ENCODE measurements around the gene LRPAP1.

The LRPAP1 gene

DNA sequence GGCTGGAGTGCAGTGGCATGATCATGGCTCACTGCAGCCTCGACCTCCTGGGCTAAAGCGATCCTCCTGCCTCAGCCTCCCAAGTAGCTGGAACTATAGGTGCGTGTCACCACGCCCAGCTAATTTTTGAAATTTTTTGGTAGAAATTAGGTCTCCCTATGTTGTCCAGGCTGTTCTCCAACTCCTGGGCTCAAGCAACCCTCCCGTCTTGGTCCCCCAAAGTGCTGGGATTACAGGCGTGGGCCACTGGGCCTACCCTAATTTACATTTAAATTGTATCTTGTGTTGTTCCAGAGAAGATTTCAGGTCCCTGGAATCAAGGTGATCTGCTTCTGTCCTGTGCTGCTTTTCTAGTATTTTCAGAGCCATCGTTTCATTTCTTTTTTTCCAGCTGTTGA, 1.2 kb upstream of the LRPAP1 start:
- Histone ChIP-seq H3K36me3 (ENCODE audit: insufficient read depth, low read length) (no peaks in the 10 kb centered on the region), H3F3A (ENCODE audit: insufficient read depth, low read length) (no peaks in the 10 kb centered on the region), H4K20me1 (ENCODE audit: insufficient read depth, low read length) (no peaks in the 10 kb centered on the region), H3K27me3 (ENCODE audit: insufficient read depth, low read length) (no peaks in the 10 kb centered on the region), H3K4me1 (ENCODE audit: insufficient read depth, low read length, severe bottlenecking) (peaks cover 12% of the 10 kb centered on the region), H3K9me2 (ENCODE audit: low read depth, low read length) (no peaks in the 10 kb centered on the region), H3K79me2 (ENCODE audit: insufficient read depth, low read length) (no peaks in the 10 kb centered on the region), H3K27ac (ENCODE audit: low read depth, low read length, poor library complexity, severe bottlenecking) (no peak overlapping the region), H3K4me3 (ENCODE audit: low read depth, low read length, poor library complexity, severe bottlenecking) (no peak overlapping the region), H3K9me3 (ENCODE audit: low read length) (no peaks in the 10 kb centered on the region), H3K4me2 (ENCODE audit: low read length) (no peak overlapping the region), H2AFZ (ENCODE audit: low read length) (no peak overlapping the region), H3K9ac (ENCODE audit: low read length) (no peak overlapping the region)
- TF ChIP-seq EZH2 (IDR thresholded peaks at IDR 0.05; ENCODE audit: borderline replicate concordance, low read length), result no peak
- TF ChIP-seq, protein P1, sequence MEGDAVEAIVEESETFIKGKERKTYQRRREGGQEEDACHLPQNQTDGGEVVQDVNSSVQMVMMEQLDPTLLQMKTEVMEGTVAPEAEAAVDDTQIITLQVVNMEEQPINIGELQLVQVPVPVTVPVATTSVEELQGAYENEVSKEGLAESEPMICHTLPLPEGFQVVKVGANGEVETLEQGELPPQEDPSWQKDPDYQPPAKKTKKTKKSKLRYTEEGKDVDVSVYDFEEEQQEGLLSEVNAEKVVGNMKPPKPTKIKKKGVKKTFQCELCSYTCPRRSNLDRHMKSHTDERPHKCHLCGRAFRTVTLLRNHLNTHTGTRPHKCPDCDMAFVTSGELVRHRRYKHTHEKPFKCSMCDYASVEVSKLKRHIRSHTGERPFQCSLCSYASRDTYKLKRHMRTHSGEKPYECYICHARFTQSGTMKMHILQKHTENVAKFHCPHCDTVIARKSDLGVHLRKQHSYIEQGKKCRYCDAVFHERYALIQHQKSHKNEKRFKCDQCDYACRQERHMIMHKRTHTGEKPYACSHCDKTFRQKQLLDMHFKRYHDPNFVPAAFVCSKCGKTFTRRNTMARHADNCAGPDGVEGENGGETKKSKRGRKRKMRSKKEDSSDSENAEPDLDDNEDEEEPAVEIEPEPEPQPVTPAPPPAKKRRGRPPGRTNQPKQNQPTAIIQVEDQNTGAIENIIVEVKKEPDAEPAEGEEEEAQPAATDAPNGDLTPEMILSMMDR (IDR thresholded peaks at IDR 0.05; ENCODE audit: low read length), result no peak

DNA sequence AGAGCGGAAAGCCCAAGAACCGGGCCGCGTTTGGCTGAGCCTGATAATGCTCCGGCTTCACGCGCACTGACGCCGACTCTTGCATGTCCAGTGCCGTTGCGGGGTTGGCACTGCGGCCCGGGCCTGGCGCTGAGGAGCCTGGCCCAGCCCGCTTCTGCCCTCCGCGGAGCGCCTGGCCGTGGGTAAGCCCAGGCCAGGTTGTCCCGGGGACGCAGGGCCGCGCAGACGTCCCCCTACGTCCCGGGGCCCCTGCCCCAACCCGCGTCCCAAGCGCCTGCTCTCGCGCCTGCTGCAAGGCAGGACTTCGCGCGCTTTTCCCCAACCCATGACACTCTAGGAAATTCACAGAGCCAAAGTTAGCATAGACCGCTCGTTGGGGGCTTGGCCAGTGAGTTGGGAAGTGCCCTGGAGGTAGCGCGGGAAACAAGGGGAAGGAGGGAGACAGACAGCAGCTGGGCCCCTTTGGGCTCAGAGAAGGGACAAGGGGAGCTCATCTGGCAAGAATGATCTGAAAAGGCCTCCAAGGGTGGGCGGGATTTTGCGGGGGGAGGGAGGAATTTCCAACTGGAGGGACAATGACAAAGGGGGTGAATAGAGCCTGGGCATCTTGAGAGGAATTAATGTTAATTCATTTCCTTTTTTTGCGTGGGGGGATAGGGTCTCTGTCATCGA, 665 bp upstream of the LRPAP1 start:
- no peaks in the 10 kb centered on the region for H3K9me3 ChIP-seq (ENCODE audit: low read length)
- no peaks in the 10 kb centered on the region for H3K27me3 ChIP-seq (ENCODE audit: insufficient read depth, low read length)
- no peaks in the 10 kb centered on the region for H3K9me2 ChIP-seq (ENCODE audit: low read depth, low read length)
- no peak overlapping the region for H3K27ac ChIP-seq (ENCODE audit: low read depth, low read length, poor library complexity, severe bottlenecking)
- no peaks in the 10 kb centered on the region for H3F3A ChIP-seq (ENCODE audit: insufficient read depth, low read length)
- TF ChIP-seq, protein P1 (IDR thresholded peaks at IDR 0.05; ENCODE audit: low read length), result no peak
- TF ChIP-seq EZH2 (IDR thresholded peaks at IDR 0.05; ENCODE audit: borderline replicate concordance, low read length), result no peak
- H3K4me2 ChIP-seq (ENCODE audit: low read length), result peak overlapping the region; percentile 93
- no peaks in the 10 kb centered on the region for H3K79me2 ChIP-seq (ENCODE audit: insufficient read depth, low read length)
- H4K20me1 ChIP-seq (ENCODE audit: insufficient read depth, low read length), result no peaks in the 10 kb centered on the region
- H3K36me3 ChIP-seq (ENCODE audit: insufficient read depth, low read length), result no peaks in the 10 kb centered on the region
- peak overlapping the region; percentile 90 for H3K4me3 ChIP-seq (ENCODE audit: low read depth, low read length, poor library complexity, severe bottlenecking)
- no peak overlapping the region for H2AFZ ChIP-seq (ENCODE audit: low read length)
- no peak overlapping the region for H3K9ac ChIP-seq (ENCODE audit: low read length)
- H3K4me1 ChIP-seq (ENCODE audit: insufficient read depth, low read length, severe bottlenecking), result peaks cover 12% of the 10 kb centered on the region

DNA sequence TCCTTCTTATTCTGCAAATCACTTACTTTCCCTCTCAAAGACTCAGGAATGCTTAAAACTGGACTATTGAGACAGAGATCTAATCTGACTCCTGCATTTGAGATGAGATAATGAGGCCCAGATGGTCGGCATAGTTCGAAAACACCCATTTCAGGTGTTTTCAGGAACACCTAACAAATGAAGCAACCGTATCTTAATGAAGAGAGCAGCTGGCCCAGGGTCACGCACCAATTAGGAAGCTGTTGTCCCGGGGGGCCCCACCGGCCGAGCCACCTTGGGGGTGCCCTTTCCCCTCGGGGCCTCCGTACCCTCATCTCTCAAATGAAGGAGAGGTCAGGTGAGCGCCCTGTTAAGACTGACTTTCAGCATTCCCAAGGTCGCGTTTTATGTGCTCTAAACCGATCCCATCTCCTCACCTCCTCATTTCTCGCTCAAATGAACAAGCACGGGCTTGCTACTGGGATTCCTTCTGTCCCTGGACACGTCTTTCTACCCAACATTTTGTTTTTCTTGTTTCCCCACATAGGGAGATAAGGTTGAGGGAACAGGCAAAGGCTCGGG, 824 bp downstream of the LRPAP1 start:
- Histone ChIP-seq H3K79me2 (ENCODE audit: insufficient read depth, low read length) (no peaks in the 10 kb centered on the region), H3K27me3 (ENCODE audit: insufficient read depth, low read length) (no peaks in the 10 kb centered on the region), H4K20me1 (ENCODE audit: insufficient read depth, low read length) (no peaks in the 10 kb centered on the region), H3K27ac (ENCODE audit: low read depth, low read length, poor library complexity, severe bottlenecking) (no peak overlapping the region), H3K4me2 (ENCODE audit: low read length) (peak overlapping the region; percentile 93), H3F3A (ENCODE audit: insufficient read depth, low read length) (no peaks in the 10 kb centered on the region), H3K9ac (ENCODE audit: low read length) (peak overlapping the region; percentile 79), H3K4me3 (ENCODE audit: low read depth, low read length, poor library complexity, severe bottlenecking) (peak overlapping the region; percentile 90), H3K9me3 (ENCODE audit: low read length) (no peaks in the 10 kb centered on the region), H2AFZ (ENCODE audit: low read length) (no peak overlapping the region), H3K36me3 (ENCODE audit: insufficient read depth, low read length) (no peaks in the 10 kb centered on the region), H3K9me2 (ENCODE audit: low read depth, low read length) (no peaks in the 10 kb centered on the region), H3K4me1 (ENCODE audit: insufficient read depth, low read length, severe bottlenecking) (peaks cover 12% of the 10 kb centered on the region)
- TF ChIP-seq, protein P1 (IDR thresholded peaks at IDR 0.05; ENCODE audit: low read length), result no peak
- no peak for TF ChIP-seq EZH2 (IDR thresholded peaks at IDR 0.05; ENCODE audit: borderline replicate concordance, low read length)

Data from OCI-LY1 (cell line).